Gastroesophageal sphincter (tissue), 3 donors: ENCODE measurements around the gene HSPA12A.

Source experiments
- EP300 ChIP-seq: sonication (generic); formaldehyde crosslinking; IDR thresholded peaks from one replicate; pipeline ENCODE4 v1.6.1; 2017; ENCODE audit warnings: antibody characterized with exemption, mild to moderate bottlenecking
- POLR2A ChIP-seq, 2 donors: fragments of 450-650 bp; IDR thresholded peaks; one replicate each; pipeline ENCODE4 v1.6.1; 2017; ENCODE audit warnings: antibody characterized with exemption in 2 of 2, mild to moderate bottlenecking in 2 of 2, moderate library complexity in 1 of 2
- TF ChIP-seq, protein P1 (sequence below), 4 experiments: fragments of 200-600 bp in 2 of 4; fragments of 450-650 bp in 2 of 4; sonication (generic) in 1 of 4; IDR thresholded peaks; one replicate each; pipeline ENCODE4 v1.5.1; 2017 to 2019; ENCODE audit warnings: antibody characterized with exemption in 4 of 4, mild to moderate bottlenecking in 2 of 4, moderate library complexity in 2 of 4

DNA sequence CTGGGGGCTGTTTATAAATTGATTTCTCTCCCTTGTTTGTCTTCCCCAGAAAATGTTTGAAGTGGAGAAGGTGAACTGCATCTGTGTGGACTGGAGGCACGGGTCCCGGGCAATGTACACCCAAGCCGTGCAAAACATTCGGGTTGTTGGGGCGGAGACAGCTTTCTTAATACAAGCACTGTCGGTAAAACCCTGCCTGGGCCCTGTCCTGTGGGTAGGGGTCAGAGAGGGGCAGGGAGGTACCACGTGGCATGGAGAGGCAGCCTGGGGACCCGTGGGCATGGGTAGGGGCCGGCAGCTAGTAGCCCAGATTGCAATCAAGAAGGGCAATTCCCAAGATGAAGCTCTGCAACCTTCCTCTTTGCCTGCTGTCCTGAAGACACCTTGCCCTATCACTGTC lies 115.6 kb downstream of the HSPA12A start:
- TF ChIP-seq, protein P1, sequence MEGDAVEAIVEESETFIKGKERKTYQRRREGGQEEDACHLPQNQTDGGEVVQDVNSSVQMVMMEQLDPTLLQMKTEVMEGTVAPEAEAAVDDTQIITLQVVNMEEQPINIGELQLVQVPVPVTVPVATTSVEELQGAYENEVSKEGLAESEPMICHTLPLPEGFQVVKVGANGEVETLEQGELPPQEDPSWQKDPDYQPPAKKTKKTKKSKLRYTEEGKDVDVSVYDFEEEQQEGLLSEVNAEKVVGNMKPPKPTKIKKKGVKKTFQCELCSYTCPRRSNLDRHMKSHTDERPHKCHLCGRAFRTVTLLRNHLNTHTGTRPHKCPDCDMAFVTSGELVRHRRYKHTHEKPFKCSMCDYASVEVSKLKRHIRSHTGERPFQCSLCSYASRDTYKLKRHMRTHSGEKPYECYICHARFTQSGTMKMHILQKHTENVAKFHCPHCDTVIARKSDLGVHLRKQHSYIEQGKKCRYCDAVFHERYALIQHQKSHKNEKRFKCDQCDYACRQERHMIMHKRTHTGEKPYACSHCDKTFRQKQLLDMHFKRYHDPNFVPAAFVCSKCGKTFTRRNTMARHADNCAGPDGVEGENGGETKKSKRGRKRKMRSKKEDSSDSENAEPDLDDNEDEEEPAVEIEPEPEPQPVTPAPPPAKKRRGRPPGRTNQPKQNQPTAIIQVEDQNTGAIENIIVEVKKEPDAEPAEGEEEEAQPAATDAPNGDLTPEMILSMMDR (IDR thresholded peaks at IDR 0.05): no peak
- TF ChIP-seq POLR2A (IDR thresholded peaks at IDR 0.05) (no peak), EP300 (no peak)
